ENCODE results near the gene MRPL58.
A peak's percentile ranks its signal among the peaks of the same experiment; 100 is the strongest.

Gene MRPL58

DNA sequence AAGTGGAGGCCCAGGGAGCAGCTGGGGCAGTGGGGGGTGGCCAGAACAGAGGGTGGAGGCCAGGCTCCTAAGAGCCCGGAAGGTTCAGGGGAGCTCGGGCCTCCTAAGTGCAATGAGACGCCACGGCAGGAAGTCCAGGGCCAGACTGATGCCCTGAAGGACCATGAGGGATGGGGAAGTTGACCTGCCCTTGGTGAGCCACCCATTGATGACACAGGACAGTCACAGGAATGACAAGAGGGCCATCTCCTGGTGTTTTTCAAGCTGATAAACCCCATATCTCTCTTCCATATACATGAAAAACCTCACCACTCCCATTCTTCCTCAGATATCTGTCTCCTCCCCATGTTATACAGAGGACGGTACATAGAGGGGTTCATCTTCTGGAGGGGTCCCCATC, 5.8 kb upstream of the MRPL58 start:
- Histone ChIP-seq H3K27ac (no peak overlapping the region), H3K9me3 (ENCODE audit: severe bottlenecking) (no peaks in the 10 kb centered on the region), H3K36me3 (peaks cover 37% of the 10 kb centered on the region), H3K4me3 (ENCODE audit: low read depth, low read length) (no peak overlapping the region), H3K27me3 (ENCODE audit: insufficient read depth, low read depth, severe bottlenecking) (no peaks in the 10 kb centered on the region)
- DNase-seq: no peak
- TF ChIP-seq, protein P1, sequence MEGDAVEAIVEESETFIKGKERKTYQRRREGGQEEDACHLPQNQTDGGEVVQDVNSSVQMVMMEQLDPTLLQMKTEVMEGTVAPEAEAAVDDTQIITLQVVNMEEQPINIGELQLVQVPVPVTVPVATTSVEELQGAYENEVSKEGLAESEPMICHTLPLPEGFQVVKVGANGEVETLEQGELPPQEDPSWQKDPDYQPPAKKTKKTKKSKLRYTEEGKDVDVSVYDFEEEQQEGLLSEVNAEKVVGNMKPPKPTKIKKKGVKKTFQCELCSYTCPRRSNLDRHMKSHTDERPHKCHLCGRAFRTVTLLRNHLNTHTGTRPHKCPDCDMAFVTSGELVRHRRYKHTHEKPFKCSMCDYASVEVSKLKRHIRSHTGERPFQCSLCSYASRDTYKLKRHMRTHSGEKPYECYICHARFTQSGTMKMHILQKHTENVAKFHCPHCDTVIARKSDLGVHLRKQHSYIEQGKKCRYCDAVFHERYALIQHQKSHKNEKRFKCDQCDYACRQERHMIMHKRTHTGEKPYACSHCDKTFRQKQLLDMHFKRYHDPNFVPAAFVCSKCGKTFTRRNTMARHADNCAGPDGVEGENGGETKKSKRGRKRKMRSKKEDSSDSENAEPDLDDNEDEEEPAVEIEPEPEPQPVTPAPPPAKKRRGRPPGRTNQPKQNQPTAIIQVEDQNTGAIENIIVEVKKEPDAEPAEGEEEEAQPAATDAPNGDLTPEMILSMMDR (IDR thresholded peaks at IDR 0.05; ENCODE audit: low read depth, low read length): peak; percentile 30; the same call in 1 of the 2 replicates

DNA sequence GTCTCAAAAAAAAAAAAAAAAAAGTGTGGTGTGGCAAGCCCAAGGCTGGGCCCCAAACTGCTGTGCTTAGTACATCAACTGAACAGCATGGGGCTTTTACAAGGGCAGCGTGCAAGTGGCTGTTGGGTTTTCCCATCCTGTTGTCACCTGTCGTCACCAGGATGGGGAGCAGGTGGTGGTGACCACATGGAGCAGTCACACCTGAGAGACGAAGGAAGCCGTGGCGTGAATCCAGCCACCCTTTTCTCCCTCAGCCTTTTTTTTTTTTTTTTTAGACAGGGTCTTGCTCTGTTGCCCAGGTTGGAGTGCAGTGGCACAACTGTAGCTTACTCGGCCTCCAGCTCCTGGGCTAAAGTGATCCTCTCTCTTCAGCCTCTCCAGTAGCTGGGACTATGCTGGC, 4.1 kb upstream of the MRPL58 start:
- H3K27me3 ChIP-seq (ENCODE audit: insufficient read depth, low read depth, severe bottlenecking): no peaks in the 10 kb centered on the region
- no peaks in the 10 kb centered on the region for H3K9me3 ChIP-seq (ENCODE audit: severe bottlenecking)
- H3K36me3 ChIP-seq: peaks cover 20% of the 10 kb centered on the region
- no peak for DNase-seq
- no peak overlapping the region for H3K27ac ChIP-seq
- no peak overlapping the region for H3K4me3 ChIP-seq (ENCODE audit: low read depth, low read length)
- TF ChIP-seq, protein P1 (IDR thresholded peaks at IDR 0.05; ENCODE audit: low read depth, low read length): no peak

DNA sequence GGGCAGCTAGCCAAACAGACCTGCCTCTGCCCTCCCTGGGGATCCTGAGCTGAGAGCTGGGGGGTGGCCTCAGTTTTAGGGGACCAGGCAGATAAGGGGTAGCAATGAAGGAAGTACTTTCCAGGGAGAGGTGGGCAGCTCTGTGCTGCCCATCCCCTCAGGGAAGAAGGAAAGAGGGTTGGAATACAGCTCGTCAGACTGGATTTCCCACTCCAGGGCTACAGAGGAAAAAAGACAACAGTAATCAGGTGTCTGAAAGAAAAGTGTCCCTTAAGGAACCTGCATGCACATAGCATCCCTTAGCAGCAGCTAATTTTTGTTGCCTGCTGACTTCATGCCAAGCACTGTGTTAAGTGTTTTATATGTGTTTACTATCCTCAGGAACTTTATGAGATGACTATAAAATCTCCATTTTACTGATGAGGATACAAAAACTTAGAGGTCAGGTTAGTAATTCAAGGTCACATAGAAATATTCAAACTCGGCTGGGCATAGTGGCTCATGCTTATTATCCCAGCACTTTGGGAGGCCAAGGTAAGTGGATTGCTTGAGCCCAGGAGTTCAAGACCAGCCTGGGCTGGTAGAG, 3.2 kb upstream of the MRPL58 start:
- DNase-seq: no peak
- Histone ChIP-seq H3K27ac (no peak overlapping the region), H3K27me3 (ENCODE audit: insufficient read depth, low read depth, severe bottlenecking) (no peaks in the 10 kb centered on the region), H3K4me3 (ENCODE audit: low read depth, low read length) (no peak overlapping the region), H3K36me3 (peaks cover 13% of the 10 kb centered on the region), H3K9me3 (ENCODE audit: severe bottlenecking) (no peaks in the 10 kb centered on the region)
- TF ChIP-seq, protein P1 (IDR thresholded peaks at IDR 0.05; ENCODE audit: low read depth, low read length): no peak

DNA sequence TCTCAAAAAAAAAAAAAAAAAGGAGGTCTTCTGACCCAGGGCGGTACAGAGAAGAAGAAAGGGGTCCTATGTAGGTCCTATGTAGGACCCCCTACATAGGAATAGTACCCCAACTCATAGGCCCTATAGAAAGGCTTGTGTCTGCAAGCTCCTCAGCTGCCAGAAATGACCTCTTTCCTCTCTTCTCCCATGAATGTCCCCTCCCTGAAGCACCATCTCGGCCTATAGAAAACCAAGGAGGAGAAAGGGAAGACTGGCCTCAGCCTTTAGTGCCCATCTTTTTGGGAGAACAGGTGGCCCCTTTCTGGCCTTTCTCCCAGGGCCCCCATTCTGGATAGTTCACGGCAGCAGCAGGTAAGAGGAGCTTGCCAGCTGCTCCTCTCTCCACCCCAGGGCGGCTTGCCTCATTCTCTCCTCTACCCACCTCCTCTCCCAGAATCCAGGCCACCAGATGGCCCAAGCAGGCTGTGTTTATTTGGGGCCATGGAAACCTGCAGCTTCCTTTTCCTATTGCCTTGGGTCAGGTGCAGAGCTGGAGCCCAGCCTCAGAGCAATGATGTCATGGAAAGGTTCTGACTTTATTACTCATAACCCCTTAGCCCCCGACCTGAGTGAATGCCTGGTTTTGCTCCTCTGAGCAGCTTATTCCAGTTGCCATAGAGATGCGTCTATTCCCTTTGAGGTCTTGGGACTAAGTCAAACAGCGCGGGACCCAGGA, 1.6 kb upstream of the MRPL58 start:
- peak overlapping the region; percentile 75 for H3K4me3 ChIP-seq (ENCODE audit: low read depth, low read length)
- no peaks in the 10 kb centered on the region for H3K27me3 ChIP-seq (ENCODE audit: insufficient read depth, low read depth, severe bottlenecking)
- H3K27ac ChIP-seq: peak overlapping the region; percentile 90
- H3K36me3 ChIP-seq: peaks cover under 1% of the 10 kb centered on the region; the same call in 1 of the 2 replicates
- TF ChIP-seq, protein P1 (IDR thresholded peaks at IDR 0.05; ENCODE audit: low read depth, low read length): no peak
- peak; percentile 94 for DNase-seq
- H3K9me3 ChIP-seq (ENCODE audit: severe bottlenecking): no peaks in the 10 kb centered on the region

DNA sequence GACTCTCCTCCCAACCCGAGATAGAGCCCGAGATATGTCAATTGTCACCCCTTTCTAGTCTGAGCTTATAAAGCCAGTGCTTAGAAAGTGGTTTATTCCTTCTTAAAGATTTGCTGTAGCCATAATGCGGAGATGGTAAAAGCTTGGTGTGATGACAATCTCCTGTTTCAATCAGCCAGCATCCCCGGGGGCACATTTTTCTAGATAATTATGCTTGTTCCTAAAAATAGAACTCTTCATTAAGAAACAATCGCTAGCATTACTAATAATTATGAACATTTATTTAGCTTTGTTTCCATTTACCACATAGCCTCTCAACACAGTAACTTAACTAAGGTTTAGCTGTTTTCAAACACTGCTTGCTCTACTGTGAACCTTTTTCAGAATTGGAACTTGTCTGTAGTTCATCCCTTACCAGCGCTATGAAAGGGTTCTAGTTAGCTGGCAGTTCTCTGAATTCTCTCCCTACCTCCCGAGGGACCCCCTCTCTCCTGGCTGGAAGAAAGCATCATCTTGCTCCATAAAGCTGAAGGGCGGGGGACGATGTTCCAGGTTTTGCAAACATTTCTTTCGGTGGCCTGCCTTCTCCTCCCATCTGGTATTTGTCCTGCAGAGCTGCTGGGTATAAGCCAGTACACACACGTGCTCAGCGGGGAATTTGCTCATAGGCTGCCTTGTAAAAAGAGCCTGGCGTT, 922 bp upstream of the MRPL58 start:
- H3K36me3 ChIP-seq: no peaks in the 10 kb centered on the region
- peak; percentile 67 for DNase-seq
- peak overlapping the region; percentile 90 for H3K27ac ChIP-seq
- no peaks in the 10 kb centered on the region for H3K27me3 ChIP-seq (ENCODE audit: insufficient read depth, low read depth, severe bottlenecking)
- TF ChIP-seq, protein P1 (IDR thresholded peaks at IDR 0.05; ENCODE audit: low read depth, low read length): no peak
- no peaks in the 10 kb centered on the region for H3K9me3 ChIP-seq (ENCODE audit: severe bottlenecking)
- H3K4me3 ChIP-seq (ENCODE audit: low read depth, low read length): peak overlapping the region; percentile 75
